SK-N-MC (cell line): ENCODE data around the gene TBL1Y.

Experiments
- EZH2 ChIP-seq: fragments of 200-600 bp; sonication (generic); IDR thresholded peaks from one replicate; pipeline ENCODE4 v1.6.1; 2017; ENCODE audit warnings: antibody characterized with exemption
- POLR2AphosphoS5 ChIP-seq: IDR thresholded peaks from 2 replicates; pipeline ENCODE4 v1.6.1; 2012; ENCODE audit warnings: mild to moderate bottlenecking, low read depth, low read length, borderline replicate concordance

- TF ChIP-seq EZH2 (no peak), POLR2AphosphoS5 (no peak)
These were observed 15.3 kb upstream of the TBL1Y start for GRCh38 chrY:6895236-6895635.
